HG03139 (cell line): ENCODE results near the gene KLHL12.

Source experiments
- ATAC-seq: cut with Tn5 transposase; IDR thresholded peaks from one replicate; pipeline ENCODE4 v1.9.1; 2021; ENCODE audit not compliant: unreplicated experiment

KLHL12 gene

GRCh38 chr1:202888531-202889360 is 38.3 kb downstream of the KLHL12 start, which contains the start of gene RABIF:
Gene RABIF, minus strand, starts transcription at chr1:202889149. Its CDS starts 51 bp downstream, at chr1:202889098.
- peak; percentile 87 for ATAC-seq

GRCh38 chr1:202888221-202888530 is 38.9 kb downstream of the KLHL12 start:
- no peak for ATAC-seq

DNA sequence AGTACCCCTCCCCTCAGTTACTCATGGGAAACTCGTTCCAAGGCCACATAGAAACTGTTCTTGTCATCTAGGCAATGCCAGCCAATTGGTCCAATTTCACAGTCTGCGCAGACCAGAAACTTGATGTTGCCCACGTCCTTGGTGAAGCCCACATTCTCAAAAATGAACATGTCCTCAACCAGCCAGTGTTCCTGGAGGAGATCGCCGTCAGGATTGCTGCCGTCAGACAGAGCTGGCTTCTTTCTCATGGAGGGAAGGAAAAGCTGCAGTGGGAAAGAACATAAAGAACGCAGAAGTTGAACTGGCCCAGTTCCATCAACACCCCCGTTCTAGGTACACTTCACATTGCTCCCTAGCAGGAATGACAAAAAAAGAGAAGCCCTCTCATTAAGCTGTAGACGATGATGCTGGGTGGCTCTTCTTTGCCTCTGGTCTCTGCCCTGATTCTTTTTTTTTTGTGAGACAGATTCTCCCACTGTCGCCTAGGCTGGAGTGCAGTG is 46.0 kb downstream of the KLHL12 start:
- no peak for ATAC-seq

DNA sequence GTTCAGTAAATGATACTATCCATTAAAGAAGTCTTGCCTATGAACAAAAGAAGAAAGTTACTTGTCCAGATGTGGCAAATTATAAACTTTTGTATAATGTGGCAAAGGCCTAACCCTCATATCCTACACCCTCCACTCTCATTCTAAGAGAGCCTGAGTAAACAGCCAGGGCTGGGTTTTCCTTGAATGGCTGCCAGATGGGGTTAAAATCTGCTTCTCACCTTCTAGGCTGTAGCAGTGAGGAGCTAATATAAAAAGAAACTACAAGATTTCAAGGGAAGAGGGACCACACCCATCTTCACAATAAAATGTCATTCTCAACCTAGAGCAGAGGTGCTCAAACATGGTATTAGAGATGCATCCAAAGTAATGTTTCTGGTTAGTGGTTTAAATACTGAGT is 47.0 kb downstream of the KLHL12 start:
- ATAC-seq: no peak

- no peak for ATAC-seq
These were observed 47.9 kb downstream of the KLHL12 start for GRCh38 chr1:202879128-202879527.

GRCh38 chr1:202873026-202873425 is 54.0 kb downstream of the KLHL12 start:
- ATAC-seq: no peak

DNA sequence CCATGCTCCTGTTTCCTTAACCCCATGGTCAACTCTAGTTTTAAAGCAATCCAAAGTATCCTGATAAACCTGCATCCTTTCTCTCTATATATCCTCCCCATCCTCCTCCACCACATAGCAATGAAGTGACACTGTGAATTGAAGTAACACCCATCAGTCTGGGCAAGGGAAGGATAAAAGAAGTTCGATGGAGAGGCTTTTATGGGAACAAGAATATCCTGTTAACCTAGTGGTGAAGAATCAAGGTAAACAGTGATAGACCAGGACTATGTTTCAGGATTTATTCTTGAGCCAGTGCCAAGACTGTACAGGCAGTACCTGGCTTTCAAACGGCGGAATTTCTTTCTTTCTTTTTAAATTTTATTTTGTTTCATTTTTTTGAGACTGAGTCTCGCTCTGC is 55.7 kb downstream of the KLHL12 start:
- no peak for ATAC-seq

DNA sequence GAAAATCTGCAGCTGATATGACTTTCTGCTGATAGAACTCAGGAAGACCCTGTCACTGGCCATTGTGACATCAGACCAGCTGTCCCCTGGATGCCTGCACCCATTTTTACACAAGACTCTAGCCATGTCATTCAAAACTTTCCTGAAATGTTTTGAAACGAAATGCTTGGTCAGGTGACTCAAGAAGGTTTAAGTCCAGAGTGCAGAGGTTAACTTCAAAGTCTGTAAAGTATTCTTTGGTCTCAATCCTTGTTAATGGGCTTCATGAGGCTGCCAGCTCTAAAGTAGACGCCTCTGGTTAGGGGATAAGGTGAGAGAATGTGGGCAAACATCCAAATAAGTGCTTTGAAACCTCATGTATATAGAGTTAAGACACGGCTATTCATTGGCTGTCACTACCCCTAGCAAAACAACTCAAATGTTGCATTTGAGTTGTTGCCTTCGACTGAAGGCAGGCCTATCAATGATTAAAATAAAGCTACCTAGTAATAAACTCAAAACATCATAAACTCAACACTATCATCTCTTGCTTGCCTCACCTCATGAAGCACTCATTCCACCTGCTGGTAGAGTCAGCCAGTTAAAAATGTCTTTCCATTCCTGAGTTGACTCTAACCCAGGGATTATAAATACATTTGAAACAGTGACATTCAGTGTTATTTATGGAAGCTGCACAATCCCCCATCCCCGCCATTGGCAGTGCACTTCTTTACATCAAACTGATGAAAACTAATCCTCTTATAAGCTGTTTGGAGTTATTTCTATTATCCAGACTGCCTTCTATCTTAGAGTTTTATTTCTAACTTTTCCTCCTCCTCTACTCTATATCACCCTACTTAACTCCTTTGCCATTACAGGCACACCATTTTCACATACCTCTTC is 64.1 kb downstream of the KLHL12 start:
- no peak for ATAC-seq

DNA sequence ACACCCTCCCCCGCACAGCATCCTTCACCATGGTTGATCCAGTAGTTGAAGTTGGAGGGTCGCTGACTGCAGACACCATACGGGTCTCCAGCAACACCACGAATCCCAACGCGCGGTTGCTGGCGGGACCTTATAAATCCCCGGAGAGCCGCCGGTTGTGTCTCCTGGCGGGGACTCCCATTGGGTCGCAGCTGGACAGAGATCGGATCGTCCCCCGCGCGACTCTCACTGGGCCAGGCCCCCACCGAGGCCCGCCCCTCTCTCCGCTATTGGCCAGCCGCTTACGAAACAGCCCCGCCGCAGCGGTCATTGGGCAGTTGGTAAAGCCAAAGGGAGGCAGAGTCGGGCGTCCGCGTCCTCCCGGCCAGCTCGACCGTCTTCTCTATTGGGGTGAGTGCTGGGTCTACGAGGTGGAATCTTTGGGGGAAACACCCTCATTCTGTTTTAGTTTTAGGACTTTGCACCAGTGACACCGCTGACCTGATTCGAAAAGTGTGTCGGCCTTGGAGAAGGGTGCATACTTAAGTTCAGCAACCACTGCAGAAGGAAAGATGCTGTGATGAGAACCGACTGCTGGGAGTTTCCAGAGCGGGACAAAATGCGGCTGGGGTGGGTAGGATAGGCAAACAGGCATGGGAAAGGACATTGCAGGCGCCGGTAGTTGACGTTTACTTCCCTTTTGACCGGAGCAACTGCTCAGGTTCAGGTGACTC is 65.5 kb downstream of the KLHL12 start:
- no peak for ATAC-seq

DNA sequence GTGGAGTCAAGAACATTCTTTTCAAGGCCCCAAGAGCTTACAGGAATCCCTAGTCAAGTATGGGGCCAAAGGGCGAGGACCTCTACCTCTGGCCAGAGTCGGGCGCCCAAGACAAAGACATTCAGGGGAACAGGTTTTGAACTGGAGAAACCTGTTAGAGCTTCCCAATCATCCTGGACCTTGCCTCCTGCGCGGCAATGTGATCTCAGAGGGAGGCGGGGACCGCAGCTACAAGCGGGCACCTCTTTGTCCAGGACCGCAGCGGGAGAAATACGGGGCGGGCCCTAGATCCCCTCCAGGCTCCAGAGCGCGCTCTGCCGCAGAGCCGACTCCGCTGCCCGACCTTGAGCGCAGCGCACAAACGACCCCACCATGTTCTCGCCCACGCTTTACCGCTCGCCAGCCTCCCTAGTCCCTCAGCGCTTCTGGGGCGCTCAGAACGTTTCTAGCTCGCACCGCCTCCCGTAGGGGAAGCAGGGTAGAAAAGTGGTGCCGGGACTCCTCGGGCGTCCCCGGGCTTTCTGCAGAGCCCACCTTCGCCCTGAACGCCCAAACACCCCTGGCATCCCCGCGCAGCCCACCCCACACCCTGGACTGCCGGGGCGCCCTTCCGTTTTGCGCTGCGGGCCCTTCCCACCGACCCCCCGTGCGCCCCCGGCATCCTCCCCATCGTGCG is 66.2 kb downstream of the KLHL12 start:
- no peak for ATAC-seq

GRCh38 chr1:202858789-202859414 is 68.1 kb downstream of the KLHL12 start:
- no peak for ATAC-seq

DNA sequence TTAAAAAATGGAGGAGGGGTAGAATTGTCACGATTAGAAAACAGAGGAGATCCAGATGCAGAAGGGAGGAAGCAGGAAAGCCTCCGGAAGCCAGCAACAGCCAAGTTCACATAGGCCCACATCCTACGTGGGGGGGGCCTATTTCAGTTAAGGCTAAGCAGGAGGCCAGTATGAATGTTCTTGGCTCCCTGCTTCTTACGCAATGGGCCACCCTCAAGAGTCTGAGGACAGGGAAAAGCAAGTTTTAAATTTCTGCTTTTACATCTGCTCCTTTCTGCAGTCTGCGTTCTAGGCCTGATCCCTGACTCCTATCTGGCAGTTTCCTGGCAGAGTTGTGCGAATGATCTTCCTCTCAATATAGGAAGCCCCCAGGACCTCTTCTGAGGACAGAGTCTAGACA is 68.7 kb downstream of the KLHL12 start:
- no peak for ATAC-seq

GRCh38 chr1:202857136-202857610 is 69.9 kb downstream of the KLHL12 start:
- no peak for ATAC-seq

GRCh38 chr1:202856014-202856413 is 71.0 kb downstream of the KLHL12 start:
- no peak for ATAC-seq

- ATAC-seq: no peak
These were observed 72.2 kb downstream of the KLHL12 start for GRCh38 chr1:202854787-202855186.

GRCh38 chr1:202852163-202852904 is 74.7 kb downstream of the KLHL12 start:
- no peak for ATAC-seq

DNA sequence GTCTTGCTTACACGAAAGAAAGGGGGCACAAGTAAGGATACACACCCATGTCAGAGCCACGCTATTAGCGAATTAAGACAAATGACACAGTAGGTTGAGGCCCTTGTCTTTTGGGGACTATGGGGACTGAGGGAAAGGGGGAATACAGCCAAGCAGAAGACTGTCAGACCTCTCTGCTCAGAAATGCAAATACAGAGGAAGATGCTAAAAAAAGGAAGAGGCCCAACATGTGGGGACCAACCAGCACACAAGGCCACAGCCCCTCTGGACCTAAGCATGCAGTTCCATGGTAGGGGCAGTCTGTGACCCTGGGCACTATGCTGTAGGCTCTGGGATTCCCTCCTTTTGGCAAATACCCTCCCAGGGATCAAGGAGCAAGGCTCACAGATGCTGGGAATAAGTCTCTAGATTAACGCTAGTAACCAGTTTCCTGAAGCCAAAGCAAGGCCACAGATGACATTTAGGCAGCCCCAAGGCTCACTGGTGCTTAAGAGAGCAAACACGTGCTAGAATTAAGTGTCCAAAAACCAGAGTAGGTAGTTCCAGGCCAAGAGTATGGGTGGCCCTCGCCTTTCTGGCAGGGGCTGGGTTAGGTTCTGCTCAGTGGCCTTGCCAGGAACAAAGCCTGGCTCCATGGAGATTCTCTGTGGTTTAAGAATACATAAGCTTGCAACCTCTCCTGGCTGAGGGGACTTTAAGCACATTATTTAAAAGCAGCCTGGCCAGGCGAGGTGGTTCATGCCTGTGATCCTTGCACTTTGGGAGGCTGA is 76.3 kb downstream of the KLHL12 start:
- no peak for ATAC-seq

DNA sequence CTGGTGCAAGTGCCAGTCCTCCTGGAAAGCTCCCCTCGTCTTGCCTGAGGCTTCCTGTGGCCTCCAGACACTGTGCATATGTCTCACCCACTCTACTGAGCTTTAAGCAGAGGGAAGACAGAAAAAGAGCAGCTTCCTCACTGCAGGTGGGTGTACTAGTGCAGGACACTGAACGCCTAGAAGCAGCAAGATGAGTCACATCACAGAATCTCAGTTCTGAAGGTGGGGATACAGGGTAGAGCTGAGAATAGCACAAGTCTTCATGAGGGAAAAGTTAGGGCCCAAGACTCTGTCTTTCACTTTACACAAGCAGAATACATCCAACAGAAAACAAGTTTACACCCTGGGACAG is 78.9 kb downstream of the KLHL12 start:
- no peak for ATAC-seq

- no peak for ATAC-seq
These were observed 82.1 kb downstream of the KLHL12 start for GRCh38 chr1:202844935-202845334.
